Panc1 (cell line): ENCODE measurements around the gene RC3H1. TPM values are rescaled to one million over a fixed set of nuclear protein-coding genes. Genes with fewer than 3 reads are reported as not detected.

Experiments used
- ATAC-seq: fragments of 200-7000 bp; cut with Tn5 transposase; 2 replicates; pipeline ENCODE4 v1.9.1; 2020; ENCODE audit warnings: mild to moderate bottlenecking, moderate library complexity
- BruUV-seq: library from RNA; stranded (reverse); fragments of 400-500 nt; replicated peaks from 2 replicates; lab custom pipeline; 2021; lab: Mats Ljungman, UMichigan
- CTCF ChIA-PET: fragments of 300-600 bp; sonication (Branson Sonifier 250); formaldehyde crosslinking; loops from one replicate; lab custom pipeline; 2022; ENCODE audit warnings: antibody characterized with exemption; lab: Charles Lee
- POLR2A ChIA-PET: fragments of 300-600 bp; sonication (Branson Sonifier 250); formaldehyde crosslinking; loops from one replicate; lab custom pipeline; 2022; ENCODE audit warnings: antibody characterized with exemption; lab: Charles Lee
- DNase-seq: peaks from one replicate; pipeline ENCODE4 v3.0.0-alpha.2; 2010; ENCODE audit warnings: low read depth, low spot score
- H3K27ac ChIP-seq: 2 replicates; pipeline ENCODE4 v1.5.1; 2011; ENCODE audit warnings: mild to moderate bottlenecking, low read length, inconsistent platforms
- H3K27me3 ChIP-seq: fragments of 200-500 bp; sonication (Bioruptor generic); 2 replicates; pipeline ENCODE4 v1.6.0; 2014; ENCODE audit warnings: low read length, inconsistent platforms; ENCODE audit not compliant: control insufficient read depth, insufficient read depth
- H3K36me3 ChIP-seq: fragments of 200-500 bp; sonication (Bioruptor generic); 2 replicates; pipeline ENCODE4 v1.5.1; 2014; ENCODE audit warnings: inconsistent platforms, mild to moderate bottlenecking, low read length, moderate library complexity; ENCODE audit not compliant: control insufficient read depth, insufficient read depth
- H3K4me1 ChIP-seq: 2 replicates; pipeline ENCODE4 v1.5.1; 2011; ENCODE audit warnings: inconsistent platforms, mild to moderate bottlenecking, low read length, moderate library complexity; ENCODE audit not compliant: control insufficient read depth, insufficient read depth
- H3K4me3 ChIP-seq, 2 experiments: 2 replicates each; pipeline ENCODE4 v1.5.1; 2011 to 2012; ENCODE audit warnings: low read depth in 2 of 2, low read length in 2 of 2, mild to moderate bottlenecking in 2 of 2, inconsistent platforms in 1 of 2, moderate library complexity in 1 of 2
- H3K9me3 ChIP-seq: fragments of 200-500 bp; sonication (Bioruptor generic); 2 replicates; pipeline ENCODE4 v1.5.1; 2014; ENCODE audit warnings: low read depth, mild to moderate bottlenecking, inconsistent platforms, low read length, moderate library complexity; ENCODE audit not compliant: control insufficient read depth, insufficient read depth
- CTCF ChIP-seq: fragments of 450-650 bp; IDR thresholded peaks from 2 replicates; pipeline ENCODE4 v1.5.1; 2017; ENCODE audit warnings: mild to moderate bottlenecking
- POLR2AphosphoS5 ChIP-seq: IDR thresholded peaks from 2 replicates; pipeline ENCODE4 v1.6.1; 2012; ENCODE audit warnings: mild to moderate bottlenecking, low read depth, low read length, moderate library complexity
- REST ChIP-seq, 2 experiments: IDR thresholded peaks; 2 replicates each; pipeline ENCODE4 v1.6.1; 2011 to 2012; ENCODE audit warnings: low read depth in 2 of 2, control low read depth in 1 of 2, low read length in 1 of 2, mild to moderate bottlenecking in 1 of 2, moderate library complexity in 1 of 2; ENCODE audit not compliant: insufficient read depth in 1 of 2
- SIN3A ChIP-seq: IDR thresholded peaks from 2 replicates; pipeline ENCODE4 v1.6.1; 2012; ENCODE audit warnings: low read depth, mild to moderate bottlenecking, low read length, moderate library complexity, borderline replicate concordance; ENCODE audit not compliant: insufficient read depth
- TCF7L2 ChIP-seq: IDR thresholded peaks from 2 replicates; pipeline ENCODE4 v1.6.1; 2011; ENCODE audit warnings: mild to moderate bottlenecking, low read depth, low read length, inconsistent platforms
- in situ Hi-C: cut with HindIII; loops from 2 replicates; pipeline ENCODE4 v1.10.0; 2016; ENCODE audit warnings: low sequenced_read_pairs, low pct_unique_long_range_greater_than_20kb
- intact Hi-C: fragments of 100-400 bp; cut with micrococcal nuclease; formaldehyde crosslinking; loops from one replicate; pipeline ENCODE4 v1.10.0; 2022; ENCODE audit not compliant: unreplicated experiment
- total RNA-seq: library from RNA; stranded (reverse); gene quantifications from one replicate; pipeline ENCODE4 v1.2.1, GENCODE V29; 2021; ENCODE audit not compliant: unreplicated experiment

The RC3H1 gene
- total RNA-seq, 1 experiment from 2014 or later = 21.4 TPM

GRCh38 chr1:173913111-173913510, 109.0 kb downstream of the RC3H1 start:
- Histone ChIP-seq H3K27ac (no peak overlapping the region), H3K36me3 (no peaks in the 10 kb centered on the region), H3K9me3 (no peaks in the 10 kb centered on the region), H3K4me3 (no peak overlapping the region), H3K4me1 (no peaks in the 10 kb centered on the region), H3K27me3 (no peaks in the 10 kb centered on the region)
- DNase-seq (no peak), ATAC-seq (no peak)
- in situ Hi-C loops = no loop called here
- BruUV-seq = no TSS peak
- POLR2A ChIA-PET = no interaction called here
- intact Hi-C loops = no loop called here
- TF ChIP-seq TCF7L2 (no peak), CTCF (no peak), SIN3A (no peak), REST (IDR thresholded peaks at IDR 0.05; ENCODE audit: insufficient read depth in 1 of 2, low read depth in 2 of 2, low read length in 1 of 2) (no peak), POLR2AphosphoS5 (no peak)
- CTCF ChIA-PET = no interaction called here

- Histone ChIP-seq H3K4me1 (no peaks in the 10 kb centered on the region), H3K9me3 (no peaks in the 10 kb centered on the region), H3K27ac (no peak overlapping the region), H3K36me3 (no peaks in the 10 kb centered on the region), H3K4me3 (no peak overlapping the region), H3K27me3 (no peaks in the 10 kb centered on the region)
- no peak for DNase-seq
- intact Hi-C loops = no loop called here
- TF ChIP-seq CTCF = no peak
- no peak for TF ChIP-seq REST (IDR thresholded peaks at IDR 0.05; ENCODE audit: insufficient read depth in 1 of 2, low read depth in 2 of 2, low read length in 1 of 2)
- no peak for TF ChIP-seq SIN3A
- TF ChIP-seq POLR2AphosphoS5 = no peak
- TF ChIP-seq TCF7L2 = no peak
- no peak for ATAC-seq
- in situ Hi-C loops = no loop called here
- ChIA-PET CTCF (no interaction called here), POLR2A (no interaction called here)
- BruUV-seq = no TSS peak
These were observed 118.2 kb downstream of the RC3H1 start for GRCh38 chr1:173903827-173904531.
